SU-DHL-6 (cell line): ENCODE data around the gene NR4A3.

Experiments
- H2AFZ ChIP-seq: fragments of 200-600 bp; sonication (generic); 2 replicates; pipeline ENCODE4 v1.6.1; 2014; ENCODE audit warnings: low read depth, mild to moderate bottlenecking, moderate library complexity, mixed read lengths, antibody characterized with exemption, low read length; ENCODE audit not compliant: severe bottlenecking
- H3F3A ChIP-seq: fragments of 200-600 bp; shearing (Covaris generic); 2 replicates; pipeline ENCODE4 v1.6.0; 2016; ENCODE audit warnings: antibody characterized with exemption, mild to moderate bottlenecking; ENCODE audit not compliant: insufficient read depth
- H3K27ac ChIP-seq: fragments of 200-600 bp; sonication (generic); 2 replicates; pipeline ENCODE4 v1.5.1; 2016; ENCODE audit warnings: low read depth, mild to moderate bottlenecking, low read length, moderate library complexity, mixed read lengths
- H3K27me3 ChIP-seq: fragments of 200-600 bp; sonication (generic), shearing (Covaris generic); 2 replicates; pipeline ENCODE4 v1.6.0; 2014; ENCODE audit warnings: mild to moderate bottlenecking, low read length
- H3K36me3 ChIP-seq: fragments of 200-600 bp; sonication (generic); 2 replicates; pipeline ENCODE4 v1.6.1; 2014; ENCODE audit warnings: mild to moderate bottlenecking, low read length, mixed read lengths
- H3K4me2 ChIP-seq: fragments of 300-600, 200-600 bp; shearing (Covaris generic), sonication (generic); 2 replicates; pipeline ENCODE4 v1.6.0; 2014; ENCODE audit warnings: low read length, low read depth, mild to moderate bottlenecking; ENCODE audit not compliant: poor library complexity, severe bottlenecking
- H3K4me3 ChIP-seq: fragments of 200-600 bp; sonication (generic); 2 replicates; pipeline ENCODE4 v1.5.1; 2014; ENCODE audit warnings: antibody characterized with exemption, low read length, mild to moderate bottlenecking, mixed read lengths; ENCODE audit not compliant: insufficient read depth, poor library complexity, severe bottlenecking
- H3K79me2 ChIP-seq: fragments of 200-600 bp; sonication (generic); 2 replicates; pipeline ENCODE4 v1.6.1; 2014; ENCODE audit warnings: mild to moderate bottlenecking, low read length, moderate library complexity; ENCODE audit not compliant: insufficient read depth
- H3K9ac ChIP-seq: fragments of 200-600 bp; sonication (generic); 2 replicates; pipeline ENCODE4 v1.7.0; 2014; ENCODE audit warnings: mild to moderate bottlenecking, low read length
- H3K9me2 ChIP-seq: fragments of 200-600 bp; sonication (generic); replicated peaks from 2 replicates; pipeline ENCODE4 v1.6.1; 2014; ENCODE audit warnings: low read length; ENCODE audit not compliant: insufficient read depth
- H3K9me3 ChIP-seq: fragments of 200-600 bp; sonication (generic); 2 replicates; pipeline ENCODE4 v1.6.1; 2014; ENCODE audit warnings: low read length, mixed read lengths; ENCODE audit not compliant: insufficient read depth
- H4K20me1 ChIP-seq: fragments of 200-600 bp; sonication (generic); 2 replicates; pipeline ENCODE4 v1.6.1; 2014; ENCODE audit warnings: low read depth, mild to moderate bottlenecking, antibody characterized with exemption, low read length, moderate library complexity, mixed read lengths
- EZH2phosphoT487 ChIP-seq: fragments of 200-600 bp; sonication (generic), shearing (Covaris generic); conservative IDR thresholded peaks from 2 replicates; pipeline ENCODE4 v1.6.1; 2018; ENCODE audit warnings: mild to moderate bottlenecking, antibody characterized with exemption, low read length, moderate library complexity, mixed read lengths
- TF ChIP-seq, protein P1 (sequence below): fragments of 200-600 bp; sonication (generic); IDR thresholded peaks from one replicate; pipeline ENCODE4 v1.5.1; 2017; ENCODE audit warnings: antibody characterized with exemption, mild to moderate bottlenecking, low read length, moderate library complexity; ENCODE audit not compliant: insufficient read depth, poor library complexity, severe bottlenecking

The NR4A3 gene

GRCh38 chr9:99822806-99823591 lies 1.3 kb downstream of the NR4A3 start:
- Histone ChIP-seq H3K9me2 (no peaks in the 10 kb centered on the region), H3K9me3 (no peaks in the 10 kb centered on the region), H3K79me2 (0 out of 2 replicates have a peak, but pooled peaks cover 4% of the 10 kb centered on the region), H3K4me3 (peak overlapping the region; percentile 77), H3K36me3 (no peaks in the 10 kb centered on the region), H3K4me2 (peak overlapping the region; percentile 99), H3F3A (peaks cover 30% of the 10 kb centered on the region), H3K27me3 (no peaks in the 10 kb centered on the region), H4K20me1 (no peaks in the 10 kb centered on the region), H2AFZ (no peak overlapping the region), H3K27ac (no peak overlapping the region), H3K9ac (peak overlapping the region; percentile 86)
- TF ChIP-seq, protein P1, sequence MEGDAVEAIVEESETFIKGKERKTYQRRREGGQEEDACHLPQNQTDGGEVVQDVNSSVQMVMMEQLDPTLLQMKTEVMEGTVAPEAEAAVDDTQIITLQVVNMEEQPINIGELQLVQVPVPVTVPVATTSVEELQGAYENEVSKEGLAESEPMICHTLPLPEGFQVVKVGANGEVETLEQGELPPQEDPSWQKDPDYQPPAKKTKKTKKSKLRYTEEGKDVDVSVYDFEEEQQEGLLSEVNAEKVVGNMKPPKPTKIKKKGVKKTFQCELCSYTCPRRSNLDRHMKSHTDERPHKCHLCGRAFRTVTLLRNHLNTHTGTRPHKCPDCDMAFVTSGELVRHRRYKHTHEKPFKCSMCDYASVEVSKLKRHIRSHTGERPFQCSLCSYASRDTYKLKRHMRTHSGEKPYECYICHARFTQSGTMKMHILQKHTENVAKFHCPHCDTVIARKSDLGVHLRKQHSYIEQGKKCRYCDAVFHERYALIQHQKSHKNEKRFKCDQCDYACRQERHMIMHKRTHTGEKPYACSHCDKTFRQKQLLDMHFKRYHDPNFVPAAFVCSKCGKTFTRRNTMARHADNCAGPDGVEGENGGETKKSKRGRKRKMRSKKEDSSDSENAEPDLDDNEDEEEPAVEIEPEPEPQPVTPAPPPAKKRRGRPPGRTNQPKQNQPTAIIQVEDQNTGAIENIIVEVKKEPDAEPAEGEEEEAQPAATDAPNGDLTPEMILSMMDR = no peak
- 0 out of 2 replicates have a peak, but pooled peaks have one; percentile 7 for TF ChIP-seq EZH2phosphoT487

DNA sequence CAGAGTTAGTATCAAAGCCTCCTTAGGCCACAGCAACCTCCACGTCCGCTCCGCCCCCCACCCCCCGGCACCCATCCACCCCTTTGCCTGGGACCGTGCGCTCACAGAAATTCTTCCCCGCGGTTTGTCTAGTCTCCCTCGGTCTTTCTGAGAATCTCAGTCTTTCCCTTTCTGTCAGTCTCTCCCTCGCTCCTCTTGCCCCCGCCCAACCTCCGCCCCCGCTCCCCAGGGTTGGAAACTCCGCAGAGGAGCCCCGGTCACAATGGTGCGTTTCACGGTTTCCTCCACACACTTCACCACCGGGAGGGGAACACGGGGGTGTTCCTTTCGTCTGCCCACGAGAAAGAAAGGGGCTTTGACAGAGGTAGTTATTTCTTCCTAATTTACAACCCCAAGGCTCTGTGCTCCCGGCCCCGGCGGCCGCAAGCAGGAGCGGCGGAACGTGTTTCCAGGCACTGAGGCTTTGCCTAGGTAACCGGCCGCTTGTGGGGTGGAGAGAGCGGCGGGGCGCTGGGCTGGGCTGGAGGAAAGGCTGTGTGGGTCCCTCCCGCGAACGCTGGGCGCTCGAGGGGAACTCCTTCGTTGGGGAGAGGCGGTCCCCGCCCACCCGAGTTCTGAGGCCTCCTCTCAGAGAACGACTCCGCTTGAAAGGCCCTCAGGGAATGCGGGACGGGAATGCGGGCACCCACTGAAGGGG lies 2.1 kb downstream of the NR4A3 start:
- H3K4me2 ChIP-seq = peak overlapping the region; percentile 99
- H3K27ac ChIP-seq = no peak overlapping the region
- TF ChIP-seq, protein P1 = no peak
- H3K9me2 ChIP-seq = no peaks in the 10 kb centered on the region
- no peaks in the 10 kb centered on the region for H3K9me3 ChIP-seq
- H3K27me3 ChIP-seq = no peaks in the 10 kb centered on the region
- no peaks in the 10 kb centered on the region for H3K36me3 ChIP-seq
- H2AFZ ChIP-seq = no peak overlapping the region
- H4K20me1 ChIP-seq = no peaks in the 10 kb centered on the region
- H3K9ac ChIP-seq = peak overlapping the region; percentile 29
- H3K79me2 ChIP-seq = no peaks in the 10 kb centered on the region
- peak overlapping the region; percentile 77 for H3K4me3 ChIP-seq
- peaks cover 22% of the 10 kb centered on the region for H3F3A ChIP-seq

- no peak overlapping the region for H3K27ac ChIP-seq
- no peaks in the 10 kb centered on the region for H4K20me1 ChIP-seq
- no peaks in the 10 kb centered on the region for H3K79me2 ChIP-seq
- TF ChIP-seq, protein P1 = peak; percentile 91
- TF ChIP-seq EZH2phosphoT487 = no peak
- H3K27me3 ChIP-seq = no peaks in the 10 kb centered on the region
- peak overlapping the region; percentile 99 for H3K4me2 ChIP-seq
- no peaks in the 10 kb centered on the region for H3K36me3 ChIP-seq
- no peak overlapping the region for H2AFZ ChIP-seq
- peaks cover 17% of the 10 kb centered on the region for H3F3A ChIP-seq
- no peaks in the 10 kb centered on the region for H3K9me3 ChIP-seq
- H3K9ac ChIP-seq = peak overlapping the region; percentile 29
- no peaks in the 10 kb centered on the region for H3K9me2 ChIP-seq
- H3K4me3 ChIP-seq = peak overlapping the region; percentile 77
These were observed 2.9 kb downstream of the NR4A3 start for GRCh38 chr9:99824378-99825171.
